Amygdala (tissue), 56 donors: ENCODE data around the gene AK4.
A peak's percentile ranks its signal among the peaks of the same experiment; 100 is the strongest.

Experiments
- DNase-seq, 56 donors: peaks; one replicate each; lab custom pipeline; 2025; lab: John Stamatoyannopoulos, UW

AK4 gene

DNA sequence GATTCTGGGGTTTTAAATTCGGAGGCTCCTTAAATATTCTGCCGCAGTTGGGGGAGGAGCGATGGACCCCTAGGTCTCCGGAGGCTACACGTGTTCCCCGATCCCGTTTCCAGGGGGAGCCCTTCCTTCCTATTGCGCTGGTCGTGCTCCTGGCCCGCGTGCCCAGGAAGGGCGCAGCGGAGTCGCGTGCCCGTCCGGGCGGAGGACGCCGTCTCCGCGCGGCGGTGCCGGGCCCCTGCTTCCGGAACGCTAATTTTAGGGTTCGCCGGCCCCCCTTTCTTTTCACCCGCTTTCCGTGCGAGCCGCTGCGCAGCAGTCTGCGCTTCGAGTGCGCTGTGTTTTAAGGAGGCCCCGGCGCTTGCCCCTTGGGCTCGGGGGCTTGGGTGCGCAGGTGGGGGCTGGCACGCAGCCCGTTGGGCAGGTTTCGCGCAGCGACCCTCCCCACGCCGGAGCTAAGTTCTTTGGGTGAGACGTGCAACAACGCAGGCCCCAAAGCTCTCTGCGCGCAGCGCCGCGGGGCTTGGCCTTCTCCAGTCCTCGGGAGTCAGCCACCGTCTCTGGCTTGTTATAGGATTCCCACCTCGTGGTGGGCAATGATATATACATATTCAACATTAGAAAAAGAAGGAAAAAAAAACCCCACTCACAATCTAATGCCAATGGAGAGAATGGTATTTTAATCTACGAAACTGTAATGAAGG is 117.8 kb downstream of the AK4 start:
- DNase-seq: peak in 38 of 56 donors; percentile 18 to 70 (median 46)

DNA sequence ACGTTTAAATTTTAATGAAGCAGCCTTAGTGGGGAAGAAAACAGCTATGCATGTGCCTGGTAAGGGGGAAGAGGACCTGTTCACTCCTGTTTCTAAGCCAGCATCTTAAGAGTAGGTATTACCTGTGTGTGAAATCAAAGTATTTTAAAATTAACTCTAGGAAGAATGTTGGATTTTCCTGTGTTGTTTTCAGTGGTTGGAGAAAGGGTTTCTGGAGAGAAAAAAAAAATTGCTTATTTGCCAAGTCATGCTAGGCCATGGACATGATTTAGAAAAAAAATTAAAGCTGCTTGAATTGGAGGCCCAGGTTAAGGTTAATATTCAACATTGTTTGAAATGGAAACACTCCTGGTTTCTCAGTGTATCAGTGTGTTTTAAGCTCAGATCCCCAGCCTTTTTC is 118.5 kb downstream of the AK4 start:
- no peak for DNase-seq

DNA sequence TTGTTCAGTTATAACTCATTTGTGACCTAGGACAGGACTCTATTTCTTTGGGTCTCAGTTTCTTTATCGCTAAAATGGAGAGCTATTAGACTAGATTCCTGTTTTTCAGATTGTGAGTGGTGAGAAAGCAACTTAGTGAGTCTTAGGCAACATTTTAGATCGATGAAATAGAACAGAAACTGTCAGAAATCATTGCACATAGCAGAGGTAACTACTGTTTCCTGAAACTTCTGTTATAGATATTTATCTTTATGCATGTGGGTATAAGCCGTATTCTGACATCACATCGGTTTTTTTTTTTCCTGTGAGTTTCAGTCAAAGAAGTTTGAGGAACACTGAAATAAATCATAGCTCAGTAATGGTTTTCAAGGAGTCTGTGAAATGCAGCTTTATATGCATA is 119.3 kb downstream of the AK4 start:
- no peak for DNase-seq

DNA sequence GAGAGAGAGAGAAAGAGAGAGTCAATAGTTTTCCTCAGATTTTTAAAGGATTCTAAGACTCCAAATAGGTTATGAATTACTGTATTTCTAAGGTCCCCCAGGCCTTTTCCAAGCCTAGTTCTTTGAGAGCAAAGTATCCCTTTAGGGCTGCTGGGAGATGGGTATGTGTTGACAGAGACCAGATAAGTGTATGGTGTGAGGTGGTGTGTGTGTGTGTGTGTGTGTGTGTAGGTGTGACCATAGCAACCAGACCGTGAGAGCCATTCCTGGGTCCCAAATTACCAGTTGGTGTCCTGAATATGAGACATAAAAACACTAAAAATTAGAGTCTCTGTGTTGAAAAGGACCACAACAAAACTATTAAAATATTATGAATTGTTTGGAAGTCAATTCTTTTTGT is 119.7 kb downstream of the AK4 start:
- no peak for DNase-seq

DNA sequence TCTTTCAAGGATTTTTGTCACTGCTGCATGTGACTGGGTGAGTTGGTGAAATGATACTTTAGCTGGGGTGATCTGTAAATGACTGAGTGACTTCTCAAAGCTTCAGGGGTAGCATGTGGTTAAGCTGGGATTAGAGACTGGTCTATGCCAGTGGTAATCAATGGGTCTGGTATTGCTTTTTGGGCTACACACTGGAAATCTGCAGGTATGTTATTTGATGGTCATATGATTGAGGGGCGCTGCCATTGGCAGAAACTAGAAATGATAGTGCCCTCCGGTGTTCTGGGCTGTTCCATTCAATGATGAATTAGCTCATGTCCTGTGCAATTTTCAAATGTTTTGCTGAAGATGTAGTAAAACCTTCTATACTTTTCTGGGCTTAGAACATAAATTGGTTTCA is 121.6 kb downstream of the AK4 start:
- DNase-seq: no peak

DNA sequence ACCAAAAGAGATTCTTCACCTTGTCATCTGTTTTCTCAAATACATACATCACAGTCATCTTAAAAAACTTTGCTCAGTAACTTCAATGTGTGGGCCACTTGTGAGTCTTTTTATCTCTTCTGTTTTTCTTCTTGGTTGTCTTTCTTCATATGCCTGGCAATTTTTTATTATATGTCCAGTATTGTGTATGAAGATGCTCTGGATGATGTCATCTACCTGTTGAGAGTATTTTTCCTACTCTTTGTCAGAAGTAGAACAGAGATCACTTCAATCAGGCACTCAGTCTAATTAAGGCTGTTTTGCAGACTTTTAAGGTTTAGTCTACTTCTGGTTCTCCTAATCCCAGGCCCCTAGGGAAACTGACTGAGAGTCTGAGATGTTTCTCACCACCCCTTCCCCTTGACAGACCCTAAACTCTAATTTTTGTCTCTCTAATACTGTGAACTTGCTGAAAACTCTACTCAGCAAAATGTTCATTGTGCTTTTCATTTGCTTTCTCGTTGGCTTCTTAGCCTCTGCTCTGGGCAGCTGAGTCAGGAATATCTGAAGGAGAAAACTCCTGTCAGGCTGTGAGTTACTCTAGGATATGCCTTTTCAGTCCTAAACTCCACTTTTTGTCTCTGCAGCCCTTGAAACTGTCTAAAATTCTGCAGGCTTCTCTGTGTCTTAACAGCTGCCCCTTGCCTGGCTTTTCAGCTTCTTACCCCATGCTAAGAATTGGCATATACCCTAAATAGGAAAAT is 128.4 kb downstream of the AK4 start:
- DNase-seq: no peak

DNA sequence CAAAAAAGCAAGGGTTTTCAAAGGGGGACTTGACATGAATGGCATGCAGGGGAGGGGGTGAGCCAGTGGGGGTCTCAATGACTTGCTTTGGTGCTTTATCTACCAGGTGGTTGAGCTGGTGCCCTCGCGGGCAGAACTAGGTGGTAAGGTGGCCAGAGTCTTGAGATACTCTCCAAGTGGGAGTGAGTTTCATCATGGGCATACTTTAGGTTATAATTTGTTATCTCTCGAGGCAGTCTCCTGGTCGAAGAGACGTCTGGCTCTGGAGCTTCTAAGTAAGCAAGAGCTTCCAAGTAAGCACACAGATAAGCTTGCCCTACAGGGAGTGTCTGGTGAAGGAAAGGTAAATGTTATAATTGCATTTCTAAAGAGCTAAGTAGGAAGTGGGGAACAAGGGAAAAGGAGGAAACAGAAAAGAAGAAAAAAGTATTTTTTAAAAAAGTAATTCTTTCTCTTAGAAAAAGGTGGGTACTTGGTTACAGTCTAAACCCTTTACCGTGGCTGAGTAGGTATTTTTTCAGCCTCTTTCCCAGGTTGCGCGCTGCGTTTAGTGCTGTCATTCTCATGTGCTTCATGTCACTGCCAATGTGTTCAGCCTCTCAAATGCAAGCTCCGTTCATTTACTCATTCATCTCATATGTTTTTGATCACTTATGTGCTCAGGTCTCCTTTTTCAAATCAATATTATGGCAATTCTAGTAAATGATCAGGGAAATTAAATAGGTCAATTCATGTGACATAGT is 129.8 kb downstream of the AK4 start:
- DNase-seq: no peak

DNA sequence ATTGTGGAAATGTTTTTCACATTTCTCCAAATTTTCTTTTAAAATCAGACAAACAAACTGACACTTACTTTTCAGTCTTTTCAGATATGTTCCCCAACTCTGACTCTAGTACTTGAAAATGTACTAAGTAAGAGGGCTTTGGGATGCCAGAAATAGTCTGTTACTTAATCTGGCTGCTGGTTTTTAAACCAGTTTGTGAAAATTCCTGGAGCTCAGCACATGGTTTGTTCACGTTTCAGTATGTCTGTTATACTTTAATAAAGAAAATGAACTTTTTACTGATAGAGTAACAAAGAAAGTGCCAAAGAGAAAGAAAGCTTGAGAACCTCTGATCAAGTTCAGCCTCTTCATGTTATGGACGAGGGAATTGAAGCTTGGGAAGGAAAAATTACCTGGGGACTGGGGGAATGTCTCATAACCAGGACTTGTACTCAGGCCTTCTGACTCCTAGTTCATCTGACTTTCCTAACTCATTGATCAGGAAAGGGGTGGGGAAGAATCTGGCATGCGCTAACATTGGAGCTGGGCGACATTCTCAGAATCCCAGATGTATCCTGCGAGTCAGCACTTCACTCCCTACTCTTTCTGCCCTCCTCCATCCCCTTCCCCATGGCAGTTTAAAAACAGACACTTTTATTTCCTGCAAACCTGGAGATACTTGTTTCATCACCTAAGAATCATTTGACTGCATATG is 130.5 kb downstream of the AK4 start:
- DNase-seq: no peak

DNA sequence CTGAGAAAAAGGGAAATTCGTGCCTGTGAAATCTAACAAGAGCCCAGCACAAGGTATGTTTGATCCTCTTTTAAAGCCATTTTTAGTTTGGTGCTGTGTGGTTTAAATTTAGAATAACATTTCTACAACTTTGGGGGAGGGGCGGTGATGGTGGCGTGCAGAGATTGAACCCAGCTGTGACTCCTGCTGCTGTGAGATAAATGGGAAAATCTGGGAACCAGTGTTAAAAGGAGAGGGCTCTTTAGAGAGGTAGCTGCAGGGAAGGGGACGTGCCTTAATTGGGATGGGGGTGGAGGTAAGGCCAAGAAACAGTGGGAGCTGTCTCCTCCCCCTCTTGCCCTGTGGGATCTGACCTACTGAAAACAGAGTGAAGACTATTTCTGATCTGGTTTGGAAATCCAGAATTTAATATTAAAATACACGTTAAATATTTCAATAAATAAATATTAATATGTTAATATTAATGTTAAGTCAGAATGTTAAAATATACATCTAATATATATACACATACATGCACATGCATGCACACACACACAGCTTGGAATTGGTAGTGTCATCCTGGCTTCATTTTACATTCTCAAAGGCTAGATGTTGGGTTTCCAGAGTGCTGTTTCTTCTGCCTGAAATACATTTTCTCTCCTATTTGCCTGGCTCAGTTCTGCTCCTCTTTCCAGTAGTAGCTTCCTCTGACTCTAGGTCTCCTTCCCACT is 131.2 kb downstream of the AK4 start:
- DNase-seq: no peak
